Subcutaneous abdominal adipose tissue (tissue), 5 donors: Measurements from ENCODE around the gene C1orf87.

ENCODE experiments used
- H3K27ac ChIP-seq: one replicate; pipeline ENCODE4 v1.7.0; 2013; ENCODE audit warnings: low read depth, mild to moderate bottlenecking, inconsistent platforms, low read length, moderate library complexity
- H3K27me3 ChIP-seq, 5 donors: one replicate each; pipeline ENCODE4 v1.7.0; 2013; ENCODE audit warnings: low read length in 5 of 5, inconsistent platforms in 1 of 5; ENCODE audit not compliant: control insufficient read depth in 5 of 5, insufficient read depth in 4 of 5
- H3K36me3 ChIP-seq, 5 donors: one replicate each; pipeline ENCODE4 v1.7.0; 2013; ENCODE audit warnings: low read length in 5 of 5; ENCODE audit not compliant: control insufficient read depth in 5 of 5, insufficient read depth in 5 of 5
- H3K4me1 ChIP-seq, 5 donors: one replicate each; pipeline ENCODE4 v1.7.0; 2013; ENCODE audit warnings: low read length in 5 of 5, mild to moderate bottlenecking in 3 of 5, moderate library complexity in 1 of 5; ENCODE audit not compliant: control insufficient read depth in 5 of 5, insufficient read depth in 5 of 5
- H3K4me3 ChIP-seq, 5 donors: one replicate each; pipeline ENCODE4 v1.7.0; 2013; ENCODE audit warnings: low read length in 5 of 5, low read depth in 1 of 5
- H3K9ac ChIP-seq, 5 donors: one replicate each; pipeline ENCODE4 v1.7.0; 2013; ENCODE audit warnings: low read length in 5 of 5, mild to moderate bottlenecking in 4 of 5, moderate library complexity in 3 of 5
- H3K9me3 ChIP-seq, 5 donors: one replicate each; pipeline ENCODE4 v1.7.0; 2013; ENCODE audit warnings: low read length in 5 of 5; ENCODE audit not compliant: control insufficient read depth in 5 of 5
- donor health status: healthy.
- donor health status: healthy.
- donor health status: healthy.
- donor health status: healthy.
- donor health status: healthy.

Gene C1orf87

DNA sequence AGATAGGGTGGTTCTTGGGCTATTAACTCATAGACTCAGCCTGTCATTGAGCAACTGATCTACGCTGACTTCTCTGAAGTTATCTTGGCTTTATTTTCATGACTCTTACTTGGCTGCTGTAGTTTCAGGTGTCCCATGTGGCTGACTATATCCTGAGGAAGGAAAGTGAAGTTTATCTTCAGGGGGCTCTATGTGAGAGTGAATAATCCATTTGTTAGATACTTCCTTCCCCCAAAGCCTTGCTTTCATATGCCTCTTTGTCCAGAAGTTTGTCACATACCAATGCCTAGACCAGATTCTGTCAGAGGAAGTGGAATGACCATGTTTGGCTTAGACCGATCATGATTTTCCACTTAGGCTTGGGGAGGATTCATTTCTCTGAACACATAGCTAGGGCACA lies 27.9 kb upstream of the C1orf87 start:
- Histone ChIP-seq H3K27me3 (no peaks in the 10 kb centered on the region), H3K27ac (no peak overlapping the region), H3K9ac (no peak overlapping the region), H3K4me1 (no peaks in the 10 kb centered on the region), H3K9me3 (no peaks in the 10 kb centered on the region), H3K4me3 (no peak overlapping the region), H3K36me3 (no peaks in the 10 kb centered on the region)

DNA sequence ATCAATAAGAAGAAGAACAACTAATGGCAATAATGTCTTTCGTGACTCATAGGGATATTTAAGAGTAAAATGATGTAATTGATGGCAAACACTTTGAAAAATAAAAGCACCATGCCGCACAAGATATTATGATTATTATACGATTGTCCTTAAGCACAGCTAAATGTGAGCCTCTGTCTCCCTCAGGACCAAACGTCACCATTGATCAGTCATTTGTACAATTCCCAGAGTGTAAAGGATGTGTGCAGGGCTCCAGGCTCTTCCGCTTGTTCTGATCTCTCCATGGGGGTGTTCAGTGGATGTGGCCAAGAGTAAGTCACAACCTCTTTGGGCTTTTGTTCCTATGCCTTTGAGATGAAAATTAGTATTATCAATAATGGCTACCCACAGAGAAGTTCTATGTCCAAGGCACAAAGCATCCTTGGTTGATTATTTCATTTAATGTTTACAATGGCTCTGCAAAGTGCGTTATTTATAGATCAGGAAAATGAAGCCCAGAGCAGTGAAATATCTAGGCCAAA lies 17.7 kb upstream of the C1orf87 start:
- no peaks in the 10 kb centered on the region for H3K9me3 ChIP-seq
- no peak overlapping the region for H3K4me3 ChIP-seq
- H3K27me3 ChIP-seq = no peaks in the 10 kb centered on the region
- no peak overlapping the region for H3K9ac ChIP-seq
- no peaks in the 10 kb centered on the region for H3K4me1 ChIP-seq
- no peaks in the 10 kb centered on the region for H3K36me3 ChIP-seq
- no peak overlapping the region for H3K27ac ChIP-seq

DNA sequence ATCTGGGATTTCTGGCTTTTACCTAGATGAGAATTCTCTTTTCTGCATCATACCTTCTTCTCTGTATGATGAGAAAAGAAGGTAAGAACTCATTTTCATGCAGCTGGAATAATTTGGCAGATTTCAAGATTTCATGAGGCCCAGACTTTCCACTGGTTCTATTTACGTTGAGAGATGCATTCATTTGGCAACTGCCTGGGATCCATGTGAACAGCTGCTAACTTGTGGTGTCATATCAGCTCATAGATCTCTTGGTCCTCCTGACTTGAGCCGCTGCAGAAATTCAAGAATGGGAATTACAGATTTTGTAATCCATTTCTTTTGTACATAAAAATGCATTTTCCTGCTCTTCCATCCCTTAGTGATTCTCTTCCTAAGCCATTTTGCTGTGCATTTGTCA lies 17.1 kb upstream of the C1orf87 start:
- H3K27ac ChIP-seq = no peak overlapping the region
- H3K9ac ChIP-seq = no peak overlapping the region
- H3K36me3 ChIP-seq = no peaks in the 10 kb centered on the region
- H3K9me3 ChIP-seq = no peaks in the 10 kb centered on the region
- no peaks in the 10 kb centered on the region for H3K27me3 ChIP-seq
- H3K4me1 ChIP-seq = no peaks in the 10 kb centered on the region
- no peak overlapping the region for H3K4me3 ChIP-seq

DNA sequence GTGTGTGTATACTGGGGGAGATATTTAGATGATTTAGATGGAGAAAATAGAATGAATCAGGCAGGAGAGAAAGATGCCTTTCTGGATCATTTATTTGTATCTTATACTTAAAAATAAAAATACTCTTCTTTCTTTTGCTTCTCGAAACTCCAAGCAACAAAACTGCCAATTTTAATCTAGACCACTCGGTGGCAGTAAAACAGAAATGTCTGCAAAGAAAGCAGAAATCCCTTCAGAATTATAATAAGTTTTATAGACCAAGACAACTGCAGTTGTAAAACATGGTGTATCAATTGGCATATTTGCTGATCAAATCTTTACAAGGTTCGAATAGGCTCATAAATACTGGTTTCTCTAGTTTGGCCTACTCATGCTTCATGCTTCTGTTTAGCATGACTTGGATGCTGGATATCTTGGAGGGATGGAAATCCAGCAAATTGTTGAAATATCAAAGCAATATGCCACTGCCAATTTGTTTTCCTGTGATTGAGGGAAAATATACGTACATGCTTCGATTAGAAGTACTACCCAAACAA lies 15.1 kb upstream of the C1orf87 start:
- Histone ChIP-seq H3K4me1 (no peaks in the 10 kb centered on the region), H3K36me3 (no peaks in the 10 kb centered on the region), H3K27me3 (no peaks in the 10 kb centered on the region), H3K4me3 (no peak overlapping the region), H3K9ac (no peak overlapping the region), H3K9me3 (no peaks in the 10 kb centered on the region), H3K27ac (no peak overlapping the region)

DNA sequence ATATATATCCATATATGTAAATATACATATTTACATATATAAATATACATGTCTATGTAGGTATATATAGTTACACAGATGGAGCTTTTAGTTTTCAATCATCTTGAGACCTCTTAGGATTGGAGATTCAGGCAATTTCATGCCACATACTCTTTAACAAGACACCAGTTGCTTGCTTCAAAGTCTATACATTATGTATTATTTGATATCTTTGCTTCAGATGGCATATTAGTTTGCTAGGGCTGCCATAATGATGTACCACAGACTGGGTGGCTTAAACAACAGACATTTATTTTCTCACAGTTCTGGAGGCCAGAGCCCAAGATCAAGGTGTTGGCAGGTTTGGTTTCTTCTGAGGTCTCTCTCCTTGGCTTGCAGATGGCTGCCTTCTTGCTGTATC lies 14.1 kb upstream of the C1orf87 start:
- no peaks in the 10 kb centered on the region for H3K4me1 ChIP-seq
- H3K9ac ChIP-seq = no peak overlapping the region
- no peaks in the 10 kb centered on the region for H3K36me3 ChIP-seq
- no peak overlapping the region for H3K27ac ChIP-seq
- H3K27me3 ChIP-seq = no peaks in the 10 kb centered on the region
- no peaks in the 10 kb centered on the region for H3K9me3 ChIP-seq
- no peak overlapping the region for H3K4me3 ChIP-seq

DNA sequence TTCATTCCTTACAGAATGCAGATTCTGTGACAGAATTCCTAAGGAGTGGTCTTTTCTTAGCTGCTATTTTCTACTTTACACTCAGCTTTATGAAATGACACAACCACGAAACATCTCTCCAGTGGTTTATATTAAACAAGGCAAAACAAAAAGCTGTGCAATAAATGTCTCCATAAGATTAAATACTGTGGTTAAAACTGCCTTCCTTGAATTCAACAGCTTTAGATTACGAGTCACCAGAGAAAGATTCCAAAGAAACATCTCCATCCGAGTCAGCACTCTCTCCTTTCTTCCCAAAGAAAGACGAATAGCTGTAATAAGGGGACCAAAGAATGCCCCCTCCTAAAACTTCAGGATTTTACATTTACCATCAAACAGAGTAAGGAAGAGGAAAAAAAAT lies 4.6 kb upstream of the C1orf87 start:
- H3K9ac ChIP-seq = no peak overlapping the region
- no peaks in the 10 kb centered on the region for H3K9me3 ChIP-seq
- no peak overlapping the region for H3K4me3 ChIP-seq
- peaks cover 7 to 19% (median 10%) of the 10 kb centered on the region in 5 donors for H3K27me3 ChIP-seq
- no peak overlapping the region for H3K27ac ChIP-seq
- no peaks in the 10 kb centered on the region for H3K36me3 ChIP-seq
- H3K4me1 ChIP-seq = no peaks in the 10 kb centered on the region

DNA sequence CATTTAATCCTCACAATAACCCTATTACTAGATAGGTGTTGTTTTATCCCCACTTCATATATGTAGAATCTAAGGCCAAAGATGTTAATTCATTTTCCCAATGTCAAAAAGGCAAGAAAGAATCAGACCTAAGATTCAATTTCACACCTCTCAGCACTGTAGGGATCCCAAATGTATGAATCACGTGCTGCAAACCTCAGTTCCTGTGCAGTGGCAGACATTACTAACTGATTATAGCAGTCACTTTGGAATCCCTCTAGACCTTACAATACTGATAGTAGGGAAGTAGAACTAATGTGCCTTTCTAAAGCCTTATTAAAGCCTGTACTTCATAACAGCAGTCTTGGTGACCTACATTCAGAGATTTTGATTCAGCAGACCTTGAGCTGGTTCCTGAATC lies 2.3 kb downstream of the C1orf87 start:
- Histone ChIP-seq H3K36me3 (no peaks in the 10 kb centered on the region), H3K4me1 (no peaks in the 10 kb centered on the region), H3K27ac (no peak overlapping the region), H3K9ac (no peak overlapping the region), H3K9me3 (no peaks in the 10 kb centered on the region), H3K4me3 (no peak overlapping the region), H3K27me3 (peaks cover 10 to 19% (median 11%) of the 10 kb centered on the region in 5 donors)

DNA sequence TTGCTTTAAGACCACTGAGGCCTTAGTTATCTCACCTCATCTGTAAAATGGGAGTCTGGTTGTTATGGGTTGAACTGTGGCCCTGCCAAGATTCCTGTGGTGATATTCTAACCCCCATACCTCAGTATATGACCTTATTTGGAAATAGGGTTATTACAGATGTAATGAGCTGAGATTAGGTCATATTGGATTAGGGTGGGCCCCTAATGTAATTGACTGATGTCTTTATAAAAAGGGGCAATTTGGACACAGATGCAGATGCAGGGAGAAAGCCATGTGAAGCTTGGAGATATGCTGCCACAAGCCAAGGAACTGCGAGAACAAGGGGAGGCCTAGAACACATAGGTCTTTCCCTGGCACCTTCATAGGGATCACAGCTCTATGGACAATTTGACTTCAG lies 3.9 kb downstream of the C1orf87 start:
- peaks cover 7 to 13% (median 9%) of the 10 kb centered on the region in 5 donors for H3K27me3 ChIP-seq
- no peaks in the 10 kb centered on the region for H3K36me3 ChIP-seq
- H3K27ac ChIP-seq = no peak overlapping the region
- H3K4me3 ChIP-seq = no peak overlapping the region
- H3K9me3 ChIP-seq = no peaks in the 10 kb centered on the region
- no peak overlapping the region for H3K9ac ChIP-seq
- H3K4me1 ChIP-seq = no peaks in the 10 kb centered on the region

DNA sequence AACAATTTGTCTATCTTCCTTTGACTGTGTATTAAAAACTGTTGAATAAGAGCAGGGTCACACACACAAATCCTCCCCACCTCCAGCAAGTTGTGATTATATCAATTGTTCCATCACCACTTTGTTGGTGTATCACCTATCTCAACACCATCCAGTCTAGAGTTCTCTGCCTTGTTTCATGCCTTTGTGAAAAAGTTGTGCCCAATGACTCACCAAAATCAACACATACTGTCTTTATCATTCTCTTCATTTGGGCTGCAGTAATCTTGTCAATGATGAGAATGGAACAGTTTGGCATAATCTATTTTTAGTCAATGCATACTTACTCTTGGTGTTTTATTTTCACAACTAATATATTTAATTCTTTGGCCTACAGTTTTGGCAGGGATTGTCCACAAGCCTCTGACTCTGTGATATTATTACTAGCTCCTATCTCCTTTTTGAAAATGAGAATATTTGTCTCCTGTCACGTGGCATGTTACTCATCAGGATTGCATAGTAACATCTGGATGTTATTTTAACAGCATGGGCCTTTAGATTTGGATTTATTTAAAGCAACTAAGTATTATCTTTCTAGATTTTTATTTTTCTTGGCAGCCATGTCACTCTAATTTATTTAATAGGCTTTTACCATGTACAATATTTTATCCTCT lies 5.1 kb downstream of the C1orf87 start:
- Histone ChIP-seq H3K4me3 (no peak overlapping the region), H3K9me3 (no peaks in the 10 kb centered on the region), H3K27me3 (peaks cover 2 to 7% (median 3%) of the 10 kb centered on the region in 5 donors), H3K4me1 (no peaks in the 10 kb centered on the region), H3K36me3 (no peaks in the 10 kb centered on the region), H3K9ac (no peak overlapping the region), H3K27ac (no peak overlapping the region)

DNA sequence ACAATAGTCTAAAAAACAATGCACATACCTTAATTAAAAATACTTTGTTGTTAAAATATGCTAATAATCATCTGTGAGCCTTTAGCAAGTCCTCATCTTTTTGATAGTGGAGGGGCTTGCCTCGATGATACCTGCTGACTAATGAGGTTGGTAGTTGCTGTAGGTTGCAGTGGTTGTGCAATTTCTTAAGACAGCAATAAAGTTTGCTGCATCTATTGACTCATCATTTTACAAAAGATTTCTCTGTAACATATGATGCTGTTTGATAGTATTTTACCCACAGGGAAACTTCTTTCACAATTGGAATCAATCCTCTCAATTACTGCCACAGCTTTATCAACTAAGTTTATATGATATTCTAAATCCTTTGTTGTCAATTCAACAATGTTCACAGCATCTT lies 7.6 kb downstream of the C1orf87 start:
- no peaks in the 10 kb centered on the region for H3K36me3 ChIP-seq
- no peaks in the 10 kb centered on the region for H3K9me3 ChIP-seq
- no peak overlapping the region for H3K4me3 ChIP-seq

More for the DNA sequence above, 7.6 kb downstream of the C1orf87 start:
- Histone ChIP-seq H3K27me3 (no peaks in the 10 kb centered on the region), H3K9ac (no peak overlapping the region), H3K27ac (no peak overlapping the region), H3K4me1 (no peaks in the 10 kb centered on the region)
